GM12891 (cell line): Measurements from ENCODE around the gene BRMS1.

ENCODE experiments used
- PAX5 ChIP-seq: IDR thresholded peaks from 2 replicates; pipeline ENCODE4 v1.6.1; 2011; ENCODE audit warnings: low read length, moderate library complexity, mild to moderate bottlenecking; ENCODE audit not compliant: insufficient read depth, severe bottlenecking
- POLR2A ChIP-seq: IDR thresholded peaks from 2 replicates; pipeline ENCODE4 v1.6.1; 2011; ENCODE audit warnings: low read depth, low read length, control low read depth
- TAF1 ChIP-seq: IDR thresholded peaks from 2 replicates; pipeline ENCODE4 v1.6.1; 2011; ENCODE audit warnings: low read depth, low read length, control low read depth

- TF ChIP-seq POLR2A (no peak), PAX5 (no peak), TAF1 (no peak)
Measured at GRCh38 chr11:66317322-66317722, 27.6 kb downstream of the BRMS1 start.
